Smooth muscle cell (in vitro differentiated cells): ENCODE data around the gene WDR33. TPM values are rescaled to one million over a fixed set of nuclear protein-coding genes. Genes with fewer than 3 reads are reported as not detected.
"Not testable (repeated sequence)": the region's sequence is repeated elsewhere in the genome, so short reads cannot be mapped to it uniquely, and the experiment has no call there.

Experiments used
- DNase-seq: peaks from one replicate; lab custom pipeline; 2025; ENCODE audit not compliant: unreplicated experiment; lab: John Stamatoyannopoulos, UW
- H2AFZ ChIP-seq: fragments of 200-600 bp; sonication (generic); 2 replicates; pipeline ENCODE4 v1.6.0; 2016; ENCODE audit warnings: antibody characterized with exemption, low read depth, mild to moderate bottlenecking
- H3F3A ChIP-seq: fragments of 200-600 bp; sonication (generic); 2 replicates; pipeline ENCODE4 v1.6.0; 2017; ENCODE audit warnings: antibody characterized with exemption, low read depth
- H3K27ac ChIP-seq: fragments of 200-600 bp; sonication (generic); 2 replicates; pipeline ENCODE4 v1.5.1; 2016; ENCODE audit warnings: low read depth, mild to moderate bottlenecking
- H3K27me3 ChIP-seq: fragments of 200-600 bp; sonication (generic); 2 replicates; pipeline ENCODE4 v1.6.1; 2016; ENCODE audit warnings: low read depth, mild to moderate bottlenecking
- H3K36me3 ChIP-seq: fragments of 200-600 bp; sonication (generic); 2 replicates; pipeline ENCODE4 v1.5.1; 2016; ENCODE audit warnings: low read depth
- H3K4me1 ChIP-seq: fragments of 200-600 bp; sonication (generic); 2 replicates; pipeline ENCODE4 v1.5.1; 2016; ENCODE audit warnings: low read depth
- H3K4me2 ChIP-seq: fragments of 200-600 bp; sonication (generic); 2 replicates; pipeline ENCODE4 v1.6.0; 2016; ENCODE audit warnings: mild to moderate bottlenecking
- H3K4me3 ChIP-seq: fragments of 200-600 bp; sonication (generic); 2 replicates; pipeline ENCODE4 v1.5.1; 2016; ENCODE audit warnings: mild to moderate bottlenecking
- H3K79me2 ChIP-seq: fragments of 200-600 bp; sonication (generic); 2 replicates; pipeline ENCODE4 v1.6.0; 2016; ENCODE audit warnings: low read depth, mild to moderate bottlenecking
- H3K9ac ChIP-seq: fragments of 200-600 bp; sonication (generic); 2 replicates; pipeline ENCODE4 v1.6.0; 2016; ENCODE audit warnings: low read depth
- H3K9me3 ChIP-seq: fragments of 200-600 bp; sonication (generic); replicated peaks from 2 replicates; pipeline ENCODE4 v1.5.1; 2016; ENCODE audit warnings: low read depth
- H4K20me1 ChIP-seq: fragments of 200-600 bp; sonication (generic); 2 replicates; pipeline ENCODE4 v1.6.0; 2016; ENCODE audit warnings: low read depth
- CTCF ChIP-seq: fragments of 200-600 bp; sonication (generic); IDR thresholded peaks from 2 replicates; pipeline ENCODE4 v1.5.1; 2017; ENCODE audit warnings: borderline replicate concordance, mild to moderate bottlenecking, antibody characterized with exemption; ENCODE audit not compliant: insufficient read depth, poor library complexity, severe bottlenecking
- WGBS: methylation state at CpG from one replicate; pipeline ENCODE4 v1.1.7; 2016; ENCODE audit warnings: low lambda C conversion rate; 5-methylcytosine and 5-hydroxymethylcytosine counted together
- polyA plus RNA-seq: library from polyadenylated mRNA; unstranded; fragments of >200 nt; fragmentation: Nextera tagmentation; extraction: Ambion mirVana; gene quantifications from 2 replicates; pipeline ENCODE4 v1.2.1, GENCODE V29; 2016
- total RNA-seq: library from RNA; depleted of rRNA; stranded (reverse); fragments of >200 nt; gene quantifications from 2 replicates; pipeline ENCODE4 v1.2.3, GENCODE V29; 2014

Gene WDR33
- total and polyA plus RNA-seq, 2 experiments from 2014 or later, result 30.4 to 43.3 TPM

GRCh38 chr2:127811397-127812321, 688 bp upstream of the WDR33 start:
- peaks cover 17% of the 10 kb centered on the region for H3K4me1 ChIP-seq
- H4K20me1 ChIP-seq, result peaks cover 33% of the 10 kb centered on the region
- no peak for DNase-seq
- peak overlapping the region; percentile 89 for H3K4me3 ChIP-seq
- TF ChIP-seq CTCF, result no peak
- H3F3A ChIP-seq, result peaks cover 6% of the 10 kb centered on the region
- H3K27me3 ChIP-seq, result no peaks in the 10 kb centered on the region
- H3K9me3 ChIP-seq, result no peaks in the 10 kb centered on the region
- peak overlapping the region; percentile 92 for H3K27ac ChIP-seq
- 50% methylated on average over 34 of the region's 34 CpGs for WGBS
- H3K9ac ChIP-seq, result peak overlapping the region; percentile 93
- no peaks in the 10 kb centered on the region for H3K36me3 ChIP-seq
- peak overlapping the region; percentile 93 for H3K4me2 ChIP-seq
- H3K79me2 ChIP-seq, result peaks cover 42% of the 10 kb centered on the region
- peak overlapping the region; percentile 99 for H2AFZ ChIP-seq

GRCh38 chr2:127810156-127810618, 784 bp downstream of the WDR33 start:
- Histone ChIP-seq H3K4me1 (peaks cover 17% of the 10 kb centered on the region), H3K27ac (peak overlapping the region; percentile 92), H3K27me3 (no peaks in the 10 kb centered on the region), H3K4me3 (peak overlapping the region; percentile 89), H2AFZ (peak overlapping the region; percentile 99), H4K20me1 (peaks cover 47% of the 10 kb centered on the region), H3K9ac (peak overlapping the region; percentile 93), H3K36me3 (no peaks in the 10 kb centered on the region), H3K4me2 (peak overlapping the region; percentile 93), H3K9me3 (no peaks in the 10 kb centered on the region), H3K79me2 (peaks cover 57% of the 10 kb centered on the region), H3F3A (peaks cover 6% of the 10 kb centered on the region)
- WGBS, result 0% methylated on average over 10 of the region's 10 CpGs
- no peak for DNase-seq
- TF ChIP-seq CTCF, result no peak

GRCh38 chr2:127807678-127808353, 3.2 kb downstream of the WDR33 start:
- Histone ChIP-seq H3K9me3 (no peaks in the 10 kb centered on the region), H3K4me2 (peak overlapping the region; percentile 57), H3F3A (peaks cover 6% of the 10 kb centered on the region), H3K27ac (peak overlapping the region; percentile 82), H3K27me3 (no peaks in the 10 kb centered on the region), H4K20me1 (peaks cover 71% of the 10 kb centered on the region), H2AFZ (no peak overlapping the region), H3K36me3 (no peaks in the 10 kb centered on the region), H3K79me2 (peaks cover 80% of the 10 kb centered on the region), H3K9ac (peak overlapping the region; percentile 45), H3K4me1 (peaks cover 17% of the 10 kb centered on the region), H3K4me3 (no peak overlapping the region)
- 44% methylated on average over 3 of the region's 3 CpGs for WGBS
- DNase-seq, result no peak
- no peak for TF ChIP-seq CTCF

GRCh38 chr2:127806860-127807259, 4.1 kb downstream of the WDR33 start:
- not testable (repeated sequence) for H3K9me3 ChIP-seq, H3F3A ChIP-seq, H3K4me3 ChIP-seq, DNase-seq, H3K27me3 ChIP-seq, H3K9ac ChIP-seq, H3K4me2 ChIP-seq, H3K27ac ChIP-seq, H3K36me3 ChIP-seq, H2AFZ ChIP-seq
- peaks cover 17% of the 10 kb centered on the region for H3K4me1 ChIP-seq
- peaks cover 90% of the 10 kb centered on the region for H3K79me2 ChIP-seq
- peaks cover 81% of the 10 kb centered on the region for H4K20me1 ChIP-seq
- WGBS, result 94% methylated on average over 6 of the region's 6 CpGs
